ENCODE results near the gene NRM.
"Not testable (repeated sequence)": the region's sequence is repeated elsewhere in the genome, so short reads cannot be mapped to it uniquely, and the experiment has no call there.

NRM gene

GRCh38 chr6:30664994-30665767 is 25.6 kb downstream of the NRM start:
- DNase-seq = no peak

- DNase-seq = not testable (repeated sequence)
Observed at GRCh38 chr6:30657922-30658321, 32.9 kb downstream of the NRM start.

GRCh38 chr6:30657454-30657853 is 33.3 kb downstream of the NRM start:
- DNase-seq = no peak

- DNase-seq = no peak
Observed at GRCh38 chr6:30656513-30656912, 34.3 kb downstream of the NRM start.

- DNase-seq = no peak
Observed at GRCh38 chr6:30655743-30656094, 35.1 kb downstream of the NRM start.

GRCh38 chr6:30654798-30655742 is 35.7 kb downstream of the NRM start:
- DNase-seq = no peak

- DNase-seq = no peak
Observed at GRCh38 chr6:30651143-30651542, 39.6 kb downstream of the NRM start.

- peak; percentile 54 for DNase-seq
Observed at GRCh38 chr6:30647242-30648116, 43.3 kb downstream of the NRM start.

GRCh38 chr6:30646450-30647241 is 44.1 kb downstream of the NRM start, which contains the start of gene C6orf136:
TSS of gene C6orf136 (plus strand) at chr6:30647133. CDS start at chr6:30647232, 99 bp downstream.
- peak; percentile 88 for DNase-seq

- no peak for DNase-seq
Observed at GRCh38 chr6:30645989-30646388, 44.8 kb downstream of the NRM start.

GRCh38 chr6:30644769-30645168 is 46.0 kb downstream of the NRM start:
- no peak for DNase-seq

GRCh38 chr6:30643656-30644055 is 47.1 kb downstream of the NRM start:
- DNase-seq = no peak

- no peak for DNase-seq
Observed at GRCh38 chr6:30641048-30641447, 49.7 kb downstream of the NRM start.

- DNase-seq = no peak
Observed at GRCh38 chr6:30640481-30640880, 50.3 kb downstream of the NRM start.
